Activated T-cell treated with anti-CD3 and anti-CD28 coated beads, Interleukin-2, amount 50 U/mL, for 48 hours (primary cell): ENCODE measurements around the gene CRYGN.
A peak's percentile ranks its signal among the peaks of the same experiment; 100 is the strongest.

Source experiments
- DNase-seq, 2 experiments: peaks; one replicate each; pipeline ENCODE4 v3.0.0-alpha.2; 2020

Gene CRYGN

GRCh38 chr7:151459726-151460473 lies 20.0 kb upstream of the CRYGN start:
- DNase-seq: no peak

GRCh38 chr7:151457534-151457933 lies 17.6 kb upstream of the CRYGN start:
- no peak for DNase-seq

GRCh38 chr7:151456782-151457181 lies 16.8 kb upstream of the CRYGN start:
- peak in 1 of 2 experiments; percentile 8 for DNase-seq

GRCh38 chr7:151456276-151456675 lies 16.3 kb upstream of the CRYGN start:
- DNase-seq: peak; percentile 2 to 11

- DNase-seq: peak in 1 of 2 experiments; percentile 18
These were observed 15.7 kb upstream of the CRYGN start for GRCh38 chr7:151455690-151456089.

- peak in 1 of 2 experiments; percentile 10 for DNase-seq
These were observed 15.1 kb upstream of the CRYGN start for GRCh38 chr7:151454932-151455530.

GRCh38 chr7:151454305-151454704 lies 14.4 kb upstream of the CRYGN start:
- peak in 1 of 2 experiments; percentile 5 for DNase-seq

GRCh38 chr7:151453326-151453791 lies 13.4 kb upstream of the CRYGN start:
- DNase-seq: peak in 1 of 2 experiments; percentile 10

- DNase-seq: peak in 1 of 2 experiments; percentile 2
These were observed 12.9 kb upstream of the CRYGN start for GRCh38 chr7:151452680-151453325.

- DNase-seq: no peak
These were observed 12.0 kb upstream of the CRYGN start for GRCh38 chr7:151451626-151452571.

- no peak for DNase-seq
These were observed 11.2 kb upstream of the CRYGN start for GRCh38 chr7:151451156-151451555.

- no peak for DNase-seq
These were observed 10.0 kb upstream of the CRYGN start for GRCh38 chr7:151449990-151450389.

GRCh38 chr7:151448261-151449252 lies 8.6 kb upstream of the CRYGN start:
- peak; percentile 87 for DNase-seq

- DNase-seq: no peak
These were observed 7.9 kb upstream of the CRYGN start for GRCh38 chr7:151447901-151448260.

- no peak for DNase-seq
These were observed 7.4 kb upstream of the CRYGN start for GRCh38 chr7:151447312-151447711.

GRCh38 chr7:151446412-151446811 lies 6.5 kb upstream of the CRYGN start:
- DNase-seq: no peak

GRCh38 chr7:151444632-151445031 lies 4.7 kb upstream of the CRYGN start:
- no peak for DNase-seq

GRCh38 chr7:151442776-151443496 lies 3.0 kb upstream of the CRYGN start:
- no peak for DNase-seq

GRCh38 chr7:151440799-151441445 lies 981 bp upstream of the CRYGN start:
- DNase-seq: peak in 1 of 2 experiments; percentile 46
